Renal cortex interstitium (tissue), 11 donors: ENCODE data around the gene UBA6. TPM values are rescaled to one million over a fixed set of nuclear protein-coding genes. Genes with fewer than 3 reads are reported as not detected.

Experiments used
- DNase-seq, 11 donors: peaks; one replicate each; pipeline ENCODE4 v3.0.0-alpha.2; 2013; ENCODE audit warnings: low read depth in 9 of 11, low spot score in 4 of 11; ENCODE audit errors: extremely low read depth in 1 of 11
- polyA plus RNA-seq, 3 donors: library from polyadenylated mRNA; unstranded; fragments of 120-200 nt; gene quantifications; one replicate each; pipeline ENCODE4 v1.2.1, GENCODE V29; 2013; ENCODE audit not compliant: insufficient read length in 3 of 3

UBA6 gene
- polyA plus RNA-seq, 3 donors: 53.6 to 64.1 (median 61.5) TPM

- no peak for DNase-seq
Observed at GRCh38 chr4:67604749-67605148, 96.2 kb downstream of the UBA6 start.

- DNase-seq: no peak
Observed at GRCh38 chr4:67604029-67604381, 97.0 kb downstream of the UBA6 start.

- no peak for DNase-seq
Observed at GRCh38 chr4:67603310-67604028, 97.5 kb downstream of the UBA6 start.

GRCh38 chr4:67593741-67594175 is 107.2 kb downstream of the UBA6 start:
- no peak for DNase-seq

GRCh38 chr4:67587156-67587555 is 113.8 kb downstream of the UBA6 start:
- DNase-seq: no peak

GRCh38 chr4:67584496-67584895 is 116.5 kb downstream of the UBA6 start:
- no peak for DNase-seq

GRCh38 chr4:67581913-67582312 is 119.0 kb downstream of the UBA6 start:
- no peak for DNase-seq

GRCh38 chr4:67581208-67581857 is 119.6 kb downstream of the UBA6 start:
- no peak for DNase-seq

- no peak for DNase-seq
Observed at GRCh38 chr4:67580577-67580976, 120.4 kb downstream of the UBA6 start.

- no peak for DNase-seq
Observed at GRCh38 chr4:67576538-67576937, 124.4 kb downstream of the UBA6 start.

- no peak for DNase-seq
Observed at GRCh38 chr4:67576059-67576466, 124.9 kb downstream of the UBA6 start.

- DNase-seq: peak in 9 of 11 donors; percentile 9 to 43 (median 18)
Observed at GRCh38 chr4:67575232-67576058, 125.5 kb downstream of the UBA6 start.

GRCh38 chr4:67573193-67573592 is 127.8 kb downstream of the UBA6 start:
- no peak for DNase-seq

GRCh38 chr4:67571975-67572374 is 129.0 kb downstream of the UBA6 start:
- DNase-seq: no peak

- no peak for DNase-seq
Observed at GRCh38 chr4:67570537-67570936, 130.4 kb downstream of the UBA6 start.

- no peak for DNase-seq
Observed at GRCh38 chr4:67568820-67569219, 132.1 kb downstream of the UBA6 start.

- DNase-seq: no peak
Observed at GRCh38 chr4:67566335-67566734, 134.6 kb downstream of the UBA6 start.

- no peak for DNase-seq
Observed at GRCh38 chr4:67565284-67565683, 135.7 kb downstream of the UBA6 start.
